ENCODE data around the gene USP1.

The USP1 gene

DNA sequence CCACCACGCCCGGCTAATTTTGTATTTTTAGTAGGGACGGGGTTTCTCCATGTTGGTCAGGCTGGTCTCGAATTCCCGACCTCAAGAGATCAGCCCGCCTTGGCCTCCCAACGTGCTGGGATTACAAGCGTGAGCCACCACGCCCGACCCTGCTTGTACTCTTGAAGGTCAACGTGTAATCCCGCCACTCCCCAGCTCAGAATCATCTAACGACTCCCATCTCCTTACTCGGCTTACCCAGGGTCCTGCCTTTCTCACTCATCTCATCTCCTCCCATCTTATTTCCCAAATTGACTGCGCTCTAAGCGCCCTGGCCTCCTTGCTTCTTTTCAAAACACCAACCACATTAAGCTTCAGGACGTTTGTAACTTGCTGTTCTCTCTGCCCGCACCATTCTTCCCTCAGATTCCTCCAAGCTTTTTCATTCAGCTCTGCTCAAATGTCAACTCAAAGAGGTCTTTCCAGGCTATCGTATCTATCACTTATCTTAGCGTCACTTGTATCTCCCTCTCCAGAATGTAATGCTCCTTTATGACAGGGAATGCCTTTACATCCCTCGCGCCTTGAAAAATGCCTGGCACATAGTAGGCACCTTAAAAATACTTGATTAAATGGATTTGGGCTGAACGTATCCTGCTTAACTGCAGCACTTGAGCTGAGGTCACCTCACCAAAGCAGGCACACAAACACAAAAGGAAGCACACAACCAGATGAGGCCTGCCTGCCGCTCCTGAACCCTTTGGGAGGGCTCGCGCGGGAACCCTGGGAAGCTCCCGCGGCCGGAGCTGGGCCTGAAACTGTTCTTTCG, 1.4 kb upstream of the USP1 start:
- peak overlapping the region; percentile 97 for H3K4me3 Mint-ChIP-seq

DNA sequence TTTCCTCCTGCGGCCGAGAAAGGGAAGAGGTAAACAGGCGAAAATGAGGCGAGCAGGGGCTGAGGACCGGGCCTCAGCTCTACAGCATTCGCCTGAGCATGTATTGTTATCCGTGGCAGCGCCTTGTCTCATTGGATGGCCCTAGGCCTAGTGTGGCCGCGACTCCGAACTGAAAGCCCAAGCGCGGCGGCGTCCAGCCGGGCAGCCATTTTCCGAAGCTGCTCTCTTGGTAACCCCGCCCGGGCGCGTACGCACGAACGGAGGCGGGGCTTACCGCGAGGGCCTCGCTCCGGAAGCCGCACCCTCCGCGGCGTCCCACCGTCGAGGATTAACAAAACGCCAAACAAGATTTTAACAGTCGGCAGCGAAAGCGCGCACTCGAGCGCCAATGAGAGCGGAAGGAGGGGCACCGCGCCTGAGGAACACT, 797 bp upstream of the USP1 start:
- Mint-ChIP-seq H3K4me3 (peak overlapping the region; percentile 97), H3K27me3 (ENCODE audit: low read depth) (peaks cover 11% of the 10 kb centered on the region)

More for the DNA sequence above, 1.4 kb upstream of the USP1 start:
- Mint-ChIP-seq H3K27ac (peak overlapping the region; percentile 99), H3K36me3 (ENCODE audit: low read depth) (peaks cover 17% of the 10 kb centered on the region), H3K27me3 (ENCODE audit: low read depth) (peaks cover 16% of the 10 kb centered on the region), H3K9me3 (peaks cover 3% of the 10 kb centered on the region), H3K4me1 (ENCODE audit: low read depth) (peaks cover 16% of the 10 kb centered on the region)
- DNase-seq (ENCODE audit: low spot score): no peak

GRCh38 chr1:62437273-62437940, 558 bp downstream of the USP1 start:
- H3K9me3 Mint-ChIP-seq: peaks cover 3% of the 10 kb centered on the region
- peaks cover 31% of the 10 kb centered on the region for H3K4me1 Mint-ChIP-seq (ENCODE audit: low read depth)
- peak overlapping the region; percentile 99 for H3K27ac Mint-ChIP-seq
- H3K4me3 Mint-ChIP-seq: peak overlapping the region; percentile 98
- peaks cover 4% of the 10 kb centered on the region for H3K27me3 Mint-ChIP-seq (ENCODE audit: low read depth)
- DNase-seq (ENCODE audit: low spot score): peak; percentile 52
- peaks cover 31% of the 10 kb centered on the region for H3K36me3 Mint-ChIP-seq (ENCODE audit: low read depth)

More for the DNA sequence above, 797 bp upstream of the USP1 start:
- Mint-ChIP-seq H3K36me3 (ENCODE audit: low read depth) (peaks cover 21% of the 10 kb centered on the region), H3K9me3 (peaks cover 3% of the 10 kb centered on the region), H3K4me1 (ENCODE audit: low read depth) (peaks cover 21% of the 10 kb centered on the region), H3K27ac (peak overlapping the region; percentile 99)
- DNase-seq (ENCODE audit: low spot score): peak; percentile 97

DNA sequence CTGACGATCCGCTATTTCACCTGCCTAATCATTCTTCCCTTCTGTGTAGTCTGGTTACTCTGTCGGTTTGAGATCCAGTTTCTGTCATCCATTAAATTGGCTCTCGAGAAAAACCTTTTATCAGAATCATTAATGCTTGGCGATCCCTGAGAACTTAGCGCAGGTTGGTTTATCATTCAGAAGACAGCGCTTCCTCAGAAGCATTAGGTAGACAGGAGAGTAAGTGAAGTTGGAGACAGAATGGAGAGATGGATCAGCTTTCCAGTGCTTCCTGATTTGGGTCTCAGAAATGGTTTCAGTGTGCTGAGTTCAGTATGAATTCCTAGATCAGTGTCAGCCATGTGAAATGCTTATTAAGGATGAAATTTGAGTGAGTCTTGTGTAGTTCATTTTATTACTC, 1.3 kb downstream of the USP1 start:
- H3K27ac Mint-ChIP-seq: peak overlapping the region; percentile 93
- H3K9me3 Mint-ChIP-seq: peaks cover 3% of the 10 kb centered on the region
- peak overlapping the region; percentile 98 for H3K4me3 Mint-ChIP-seq
- peaks cover 32% of the 10 kb centered on the region for H3K36me3 Mint-ChIP-seq (ENCODE audit: low read depth)
- peaks cover 31% of the 10 kb centered on the region for H3K4me1 Mint-ChIP-seq (ENCODE audit: low read depth)
- H3K27me3 Mint-ChIP-seq (ENCODE audit: low read depth): peaks cover 2% of the 10 kb centered on the region
- no peak for DNase-seq (ENCODE audit: low spot score)

DNA sequence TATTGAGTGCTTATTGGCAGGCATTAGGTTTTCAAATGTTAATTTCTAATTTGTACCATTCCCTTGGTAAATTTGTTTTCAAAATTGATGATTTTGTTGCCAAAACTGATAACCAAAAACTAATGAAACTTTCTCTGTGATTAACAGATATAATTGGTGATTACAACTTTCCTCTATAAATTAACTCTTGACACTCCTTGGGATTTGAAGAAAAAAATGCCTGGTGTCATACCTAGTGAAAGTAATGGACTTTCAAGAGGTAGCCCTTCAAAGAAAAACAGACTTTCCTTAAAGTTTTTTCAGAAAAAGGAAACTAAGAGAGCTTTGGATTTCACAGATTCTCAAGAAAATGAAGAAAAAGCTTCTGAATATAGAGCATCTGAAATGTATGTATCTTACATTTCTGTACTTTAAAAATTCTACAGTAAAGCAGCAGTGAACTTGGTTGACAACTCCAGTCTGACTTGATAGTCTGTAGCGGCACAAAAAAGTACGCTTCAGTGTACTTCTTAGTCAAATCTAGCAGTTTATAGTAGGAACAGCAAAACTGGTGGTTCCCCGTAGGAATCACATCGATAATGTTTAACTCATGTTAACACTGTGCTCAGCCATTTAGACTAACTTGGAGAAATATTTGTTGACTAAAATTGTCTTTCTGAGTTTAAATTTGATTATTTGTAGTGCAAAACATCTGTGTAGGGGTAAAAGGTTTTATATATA, 3.0 kb downstream of the USP1 start:
- Mint-ChIP-seq H3K9me3 (peaks cover 3% of the 10 kb centered on the region), H3K4me3 (peak overlapping the region; percentile 98), H3K27ac (peak overlapping the region; percentile 2), H3K27me3 (ENCODE audit: low read depth) (peaks cover 2% of the 10 kb centered on the region), H3K36me3 (ENCODE audit: low read depth) (peaks cover 45% of the 10 kb centered on the region), H3K4me1 (ENCODE audit: low read depth) (peaks cover 34% of the 10 kb centered on the region)
- no peak for DNase-seq (ENCODE audit: low spot score)

- Mint-ChIP-seq H3K4me3 (no peak overlapping the region), H3K27ac (no peak overlapping the region), H3K4me1 (ENCODE audit: low read depth) (peaks cover 42% of the 10 kb centered on the region), H3K27me3 (ENCODE audit: low read depth) (no peaks in the 10 kb centered on the region), H3K9me3 (no peaks in the 10 kb centered on the region), H3K36me3 (ENCODE audit: low read depth) (peaks cover 71% of the 10 kb centered on the region)
- no peak for DNase-seq (ENCODE audit: low spot score)
Observed at GRCh38 chr1:62444701-62445100, 7.9 kb downstream of the USP1 start.

- Mint-ChIP-seq H3K36me3 (ENCODE audit: low read depth) (peaks cover 72% of the 10 kb centered on the region), H3K27ac (peak overlapping the region; percentile 15), H3K9me3 (no peaks in the 10 kb centered on the region), H3K4me3 (no peak overlapping the region), H3K4me1 (ENCODE audit: low read depth) (peaks cover 29% of the 10 kb centered on the region), H3K27me3 (ENCODE audit: low read depth) (no peaks in the 10 kb centered on the region)
- no peak for DNase-seq (ENCODE audit: low spot score)
Observed at GRCh38 chr1:62448221-62448933, 11.5 kb downstream of the USP1 start.

DNA sequence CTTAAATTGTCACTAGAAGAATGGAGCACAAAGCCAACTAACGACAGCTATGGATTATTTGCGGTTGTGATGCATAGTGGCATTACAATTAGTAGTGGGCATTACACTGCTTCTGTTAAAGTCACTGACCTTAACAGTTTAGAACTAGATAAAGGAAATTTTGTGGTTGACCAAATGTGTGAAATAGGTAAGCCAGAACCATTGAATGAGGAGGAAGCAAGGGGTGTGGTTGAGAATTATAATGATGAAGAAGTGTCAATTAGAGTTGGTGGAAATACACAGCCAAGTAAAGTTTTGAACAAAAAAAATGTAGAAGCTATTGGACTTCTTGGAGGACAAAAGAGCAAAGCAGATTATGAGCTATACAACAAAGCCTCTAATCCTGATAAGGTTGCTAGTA, 13.5 kb downstream of the USP1 start:
- peak overlapping the region; percentile 44 for H3K4me3 Mint-ChIP-seq
- H3K27me3 Mint-ChIP-seq (ENCODE audit: low read depth): no peaks in the 10 kb centered on the region
- peaks cover 62% of the 10 kb centered on the region for H3K36me3 Mint-ChIP-seq (ENCODE audit: low read depth)
- DNase-seq (ENCODE audit: low spot score): no peak
- no peaks in the 10 kb centered on the region for H3K9me3 Mint-ChIP-seq
- peaks cover 26% of the 10 kb centered on the region for H3K4me1 Mint-ChIP-seq (ENCODE audit: low read depth)
- peak overlapping the region; percentile 66 for H3K27ac Mint-ChIP-seq

GRCh38 chr1:62452951-62453350, 16.1 kb downstream of the USP1 start:
- Mint-ChIP-seq H3K4me1 (ENCODE audit: low read depth) (peaks cover 17% of the 10 kb centered on the region), H3K27ac (no peak overlapping the region), H3K36me3 (ENCODE audit: low read depth) (peaks cover 43% of the 10 kb centered on the region), H3K4me3 (no peak overlapping the region), H3K9me3 (no peaks in the 10 kb centered on the region), H3K27me3 (ENCODE audit: low read depth) (no peaks in the 10 kb centered on the region)
- no peak for DNase-seq (ENCODE audit: low spot score)

DNA sequence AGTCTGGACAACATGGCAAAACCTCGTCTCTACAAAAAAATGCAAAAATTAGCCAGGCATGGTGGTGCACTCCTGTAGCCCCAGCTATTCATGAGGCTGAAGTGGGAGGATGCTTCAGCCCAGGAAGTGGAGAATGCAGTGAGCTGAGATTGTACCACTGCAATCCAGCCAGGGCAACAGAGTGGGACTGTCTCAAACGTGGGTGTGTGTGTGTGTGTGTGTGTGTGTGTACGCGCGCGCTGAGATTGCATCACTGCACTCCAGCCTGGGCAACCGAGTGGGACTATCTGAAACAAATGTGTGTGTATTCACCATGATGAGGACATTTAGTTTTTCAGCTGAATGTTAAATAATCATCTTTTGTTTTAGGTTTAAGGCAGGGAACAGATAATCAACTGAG, 21.1 kb downstream of the USP1 start:
- Mint-ChIP-seq H3K27ac (no peak overlapping the region), H3K4me3 (no peak overlapping the region), H3K4me1 (ENCODE audit: low read depth) (peaks cover 7% of the 10 kb centered on the region), H3K9me3 (no peaks in the 10 kb centered on the region), H3K27me3 (ENCODE audit: low read depth) (no peaks in the 10 kb centered on the region), H3K36me3 (ENCODE audit: low read depth) (peaks cover 6% of the 10 kb centered on the region)
- no peak for DNase-seq (ENCODE audit: low spot score)

DNA sequence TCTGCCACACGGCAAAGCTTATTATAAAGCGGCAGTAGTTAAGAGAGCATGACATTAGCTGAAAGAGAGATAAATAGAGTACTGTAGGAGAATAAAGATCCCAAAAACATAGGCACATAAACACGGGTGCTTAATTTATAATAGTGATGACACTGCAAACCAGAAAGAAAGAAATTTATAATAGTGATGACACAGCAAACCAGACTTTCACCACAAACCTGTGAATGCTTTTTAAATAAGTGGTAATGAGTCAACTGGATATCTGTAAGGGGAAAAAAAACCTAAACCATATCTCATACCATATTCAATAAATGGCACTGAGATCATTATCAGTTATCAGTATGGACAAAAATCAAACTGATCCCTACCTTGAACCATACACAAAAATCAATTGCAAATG, 25.5 kb downstream of the USP1 start:
- peaks cover 3% of the 10 kb centered on the region for H3K9me3 Mint-ChIP-seq
- no peak for DNase-seq (ENCODE audit: low spot score)
- no peak overlapping the region for H3K27ac Mint-ChIP-seq
- H3K4me3 Mint-ChIP-seq: no peak overlapping the region
- no peaks in the 10 kb centered on the region for H3K27me3 Mint-ChIP-seq (ENCODE audit: low read depth)
- no peaks in the 10 kb centered on the region for H3K36me3 Mint-ChIP-seq (ENCODE audit: low read depth)
- peaks cover 5% of the 10 kb centered on the region for H3K4me1 Mint-ChIP-seq (ENCODE audit: low read depth)

GRCh38 chr1:62467092-62467491, 30.2 kb downstream of the USP1 start:
- Mint-ChIP-seq H3K4me3 (no peak overlapping the region), H3K36me3 (ENCODE audit: low read depth) (peaks cover 7% of the 10 kb centered on the region), H3K27me3 (ENCODE audit: low read depth) (no peaks in the 10 kb centered on the region), H3K9me3 (peaks cover 16% of the 10 kb centered on the region), H3K4me1 (ENCODE audit: low read depth) (peaks cover 3% of the 10 kb centered on the region), H3K27ac (no peak overlapping the region)
- DNase-seq (ENCODE audit: low spot score): no peak

- no peaks in the 10 kb centered on the region for H3K4me1 Mint-ChIP-seq (ENCODE audit: low read depth)
- no peaks in the 10 kb centered on the region for H3K36me3 Mint-ChIP-seq (ENCODE audit: low read depth)
- no peak overlapping the region for H3K27ac Mint-ChIP-seq
- H3K4me3 Mint-ChIP-seq: no peak overlapping the region
- no peaks in the 10 kb centered on the region for H3K27me3 Mint-ChIP-seq (ENCODE audit: low read depth)
- H3K9me3 Mint-ChIP-seq: no peaks in the 10 kb centered on the region
- DNase-seq (ENCODE audit: low spot score): no peak
Observed at GRCh38 chr1:62476525-62477219, 39.8 kb downstream of the USP1 start.
